Fibroblast of peridontal ligament (primary cell): ENCODE data around the gene CIITA.
A peak's percentile ranks its signal among the peaks of the same experiment; 100 is the strongest.

Experiments
- DNase-seq: peaks from one replicate; pipeline ENCODE4 v3.0.0-alpha.2; 2010; ENCODE audit errors: extremely low read depth

The CIITA gene

GRCh38 chr16:10978871-10979446 lies 102.0 kb downstream of the CIITA start:
- DNase-seq, result no peak

- no peak for DNase-seq
These were observed 103.0 kb downstream of the CIITA start for GRCh38 chr16:10979717-10980601.

- DNase-seq, result no peak
These were observed 103.8 kb downstream of the CIITA start for GRCh38 chr16:10980813-10981212.

- no peak for DNase-seq
These were observed 104.8 kb downstream of the CIITA start for GRCh38 chr16:10981697-10982216.

DNA sequence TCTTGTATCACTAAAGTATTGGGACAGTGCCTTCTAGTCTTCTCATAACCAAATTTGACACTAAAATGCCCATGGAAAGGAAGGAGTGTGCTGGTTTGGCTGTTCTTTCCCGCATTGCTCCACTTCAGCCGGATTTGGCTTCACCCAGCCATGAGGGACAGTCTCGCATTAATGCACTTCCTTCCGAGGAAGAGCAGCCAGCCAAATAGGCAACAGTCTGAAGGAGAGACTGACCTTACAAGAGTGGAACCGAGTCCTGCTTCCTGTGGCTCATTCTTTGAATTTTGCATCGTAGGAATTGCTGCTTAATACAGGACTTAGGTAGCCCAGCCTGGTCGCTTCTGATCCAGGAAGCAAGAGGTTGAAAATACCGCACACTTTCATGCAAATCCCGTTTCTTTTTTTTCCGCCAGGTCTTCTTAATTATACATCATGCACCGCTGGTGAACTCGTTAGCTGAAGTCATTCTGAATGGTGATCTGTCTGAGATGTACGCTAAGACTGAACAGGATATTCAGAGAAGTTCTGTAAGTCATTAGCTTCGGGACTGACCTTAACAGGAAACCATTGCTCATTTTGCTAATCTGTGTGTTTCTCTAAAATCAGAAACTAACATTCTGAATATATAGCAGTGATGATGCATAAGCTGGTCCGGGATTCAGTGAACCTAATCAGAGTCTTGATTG lies 105.6 kb downstream of the CIITA start:
- DNase-seq, result peak; percentile 66

DNA sequence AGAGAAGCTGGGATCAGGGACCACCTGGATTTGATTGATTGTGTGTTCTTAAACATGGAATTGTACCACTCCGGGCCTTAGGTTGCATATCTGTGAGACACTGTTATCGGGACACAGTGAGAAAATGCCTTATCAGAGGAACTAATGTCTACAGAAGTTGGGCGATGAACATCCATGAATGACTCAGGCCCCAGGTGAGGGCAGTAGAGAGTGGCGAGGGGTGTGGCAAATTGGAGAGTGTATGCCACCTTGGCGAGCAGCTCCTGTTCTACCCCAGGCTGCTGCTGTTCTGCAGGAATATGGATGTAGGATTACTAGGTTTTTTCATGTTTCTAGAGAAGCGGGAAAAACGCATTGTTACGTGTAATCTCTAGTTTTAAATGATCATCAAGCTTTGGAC lies 106.2 kb downstream of the CIITA start:
- no peak for DNase-seq

GRCh38 chr16:10984509-10984908 lies 107.5 kb downstream of the CIITA start:
- DNase-seq, result peak; percentile 60
